Measurements from ENCODE around the gene LRP1B.

The LRP1B gene

GRCh38 chr2:142025394-142025793 is 105.4 kb downstream of the LRP1B start:
- no peak for TF ChIP-seq CTCF (IDR thresholded peaks at IDR 0.05; ENCODE audit: insufficient read depth, low read depth, low read length, missing control alignments)
- DNase-seq (ENCODE audit: low read depth), result no peak
- no peak overlapping the region for H3K4me3 ChIP-seq (ENCODE audit: low read depth, low read length)

- TF ChIP-seq CTCF (IDR thresholded peaks at IDR 0.05; ENCODE audit: insufficient read depth, low read depth, low read length, missing control alignments), result no peak
- no peak overlapping the region for H3K4me3 ChIP-seq (ENCODE audit: low read depth, low read length)
- DNase-seq (ENCODE audit: low read depth), result no peak
Measured at GRCh38 chr2:142020368-142020767, 110.4 kb downstream of the LRP1B start.

- no peak overlapping the region for H3K4me3 ChIP-seq (ENCODE audit: low read depth, low read length)
- no peak for DNase-seq (ENCODE audit: low read depth)
- TF ChIP-seq CTCF (IDR thresholded peaks at IDR 0.05; ENCODE audit: insufficient read depth, low read depth, low read length, missing control alignments), result no peak
Measured at GRCh38 chr2:142014536-142014935, 116.3 kb downstream of the LRP1B start.

GRCh38 chr2:142012797-142013196 is 118.0 kb downstream of the LRP1B start:
- DNase-seq (ENCODE audit: low read depth), result no peak
- no peak for TF ChIP-seq CTCF (IDR thresholded peaks at IDR 0.05; ENCODE audit: insufficient read depth, low read depth, low read length, missing control alignments)
- H3K4me3 ChIP-seq (ENCODE audit: low read depth, low read length), result no peak overlapping the region

GRCh38 chr2:142010477-142011270 is 120.1 kb downstream of the LRP1B start:
- no peak for DNase-seq (ENCODE audit: low read depth)
- no peak for TF ChIP-seq CTCF (IDR thresholded peaks at IDR 0.05; ENCODE audit: insufficient read depth, low read depth, low read length, missing control alignments)

GRCh38 chr2:142008135-142008744 is 122.6 kb downstream of the LRP1B start:
- no peak overlapping the region for H3K4me3 ChIP-seq (ENCODE audit: low read depth, low read length)
- TF ChIP-seq CTCF (IDR thresholded peaks at IDR 0.05; ENCODE audit: insufficient read depth, low read depth, low read length, missing control alignments), result no peak
- DNase-seq (ENCODE audit: low read depth), result no peak

More at GRCh38 chr2:142010477-142011270, 120.1 kb downstream of the LRP1B start:
- no peak overlapping the region for H3K4me3 ChIP-seq (ENCODE audit: low read depth, low read length)
